Peyer's patch (tissue), 4 donors: ENCODE data around the gene ARRB2.

ENCODE experiments used
- CTCF ChIP-seq, 6 experiments: fragments of 450-650 bp in 4 of 6; fragments of 200-600 bp in 2 of 6; sonication (generic) in 1 of 6; IDR thresholded peaks; one replicate each; pipeline ENCODE4 v1.5.1; 2017 to 2019; ENCODE audit warnings: antibody characterized with exemption in 6 of 6, mild to moderate bottlenecking in 3 of 6, moderate library complexity in 1 of 6
- POLR2A ChIP-seq, 2 donors: fragments of 450-650 bp; IDR thresholded peaks; one replicate each; pipeline ENCODE4 v1.5.1; 2017; ENCODE audit warnings: antibody characterized with exemption in 2 of 2, mild to moderate bottlenecking in 2 of 2, moderate library complexity in 2 of 2

- TF ChIP-seq POLR2A (IDR thresholded peaks at IDR 0.05), result no peak
- TF ChIP-seq CTCF (IDR thresholded peaks at IDR 0.05), result no peak
Observed at GRCh38 chr17:4743898-4744297, 33.5 kb downstream of the ARRB2 start.
